CD4-positive, alpha-beta T cell (primary cell): ENCODE data around the gene NEB. TPM values are rescaled to one million over a fixed set of nuclear protein-coding genes. Genes with fewer than 3 reads are reported as not detected.

ENCODE experiments used
- ATAC-seq: fragments of 200-7000 bp; cut with Tn5 transposase; one replicate; pipeline ENCODE4 v1.10.0; 2022; ENCODE audit warnings: mild to moderate bottlenecking; ENCODE audit not compliant: poor library complexity
- CTCF ChIA-PET: fragments of 350-600 bp; sonication (Branson Sonifier 250); formaldehyde crosslinking; loops from one replicate; lab custom pipeline; 2021; ENCODE audit warnings: antibody characterized with exemption, inconsistent platforms; lab: Charles Lee
- POLR2A ChIA-PET: fragments of 350-600 bp; sonication (Branson Sonifier 250); formaldehyde crosslinking; loops from one replicate; lab custom pipeline; 2021; ENCODE audit warnings: antibody characterized with exemption, inconsistent platforms; lab: Charles Lee
- DNase-seq, 14 experiments: peaks; one replicate each; pipeline ENCODE4 v3.0.0-alpha.2; 2013 to 2020; ENCODE audit warnings: mixed read lengths in 2 of 14
- H3K27ac ChIP-seq, 2 donors: one replicate each; pipeline versions ENCODE4 v1.5.1 to v1.7.0; 2013; ENCODE audit warnings: low read length in 2 of 2, low read depth in 1 of 2, mild to moderate bottlenecking in 1 of 2
- H3K27me3 ChIP-seq, 2 experiments: 1 replicate in 1 of 2; 2 replicates in 1 of 2; pipeline versions ENCODE4 v1.6.1 to v1.7.0; 2013; ENCODE audit warnings: low read length in 2 of 2, control low read depth in 1 of 2, mild to moderate bottlenecking in 1 of 2, moderate library complexity in 1 of 2; ENCODE audit not compliant: insufficient read depth in 2 of 2, control insufficient read depth in 1 of 2
- H3K36me3 ChIP-seq: one replicate; pipeline ENCODE4 v1.6.1; 2013; ENCODE audit warnings: low read length, control low read depth; ENCODE audit not compliant: insufficient read depth
- H3K4me1 ChIP-seq: one replicate; pipeline ENCODE4 v1.6.1; 2013; ENCODE audit warnings: low read length, control low read depth; ENCODE audit not compliant: insufficient read depth
- H3K4me3 ChIP-seq: one replicate; pipeline ENCODE4 v1.5.1; 2013; ENCODE audit warnings: mild to moderate bottlenecking, low read length, moderate library complexity
- H3K9me3 ChIP-seq, 2 experiments: 1 replicate in 1 of 2; 2 replicates in 1 of 2; pipeline versions ENCODE4 v1.6.1 to v1.7.0; 2013; ENCODE audit warnings: low read length in 2 of 2, mild to moderate bottlenecking in 2 of 2, control low read depth in 1 of 2, moderate library complexity in 1 of 2; ENCODE audit not compliant: control insufficient read depth in 1 of 2, insufficient read depth in 1 of 2
- H3K27ac Mint-ChIP-seq: one replicate; pipeline ENCODE4 v1.8.0; 2020; ENCODE audit warnings: mixed read lengths
- H3K27me3 Mint-ChIP-seq: one replicate; pipeline ENCODE4 v1.8.0; 2021; ENCODE audit warnings: mixed read lengths
- H3K36me3 Mint-ChIP-seq: one replicate; pipeline ENCODE4 v1.8.0; 2021; ENCODE audit warnings: low read depth, mixed read lengths
- H3K4me1 Mint-ChIP-seq: one replicate; pipeline ENCODE4 v1.8.0; 2021; ENCODE audit warnings: low read depth, mixed read lengths
- H3K4me3 Mint-ChIP-seq: one replicate; pipeline ENCODE4 v1.8.0; 2020; ENCODE audit warnings: mild to moderate bottlenecking, mixed read lengths
- H3K9me3 Mint-ChIP-seq: one replicate; pipeline ENCODE4 v1.8.0; 2020; ENCODE audit warnings: mixed read lengths
- intact Hi-C, 2 experiments: fragments of 100-400 bp; cut with DNase I in 1 of 2; cut with micrococcal nuclease in 1 of 2; formaldehyde crosslinking; loops; one replicate each; pipeline versions ENCODE4 v1.15.1 to v1.9.0; 2023 to 2025; cut with DNase I, micrococcal nuclease
- total RNA-seq, 174 experiments: library from RNA in 2 of 174; stranded (reverse) in 2 of 174; gene quantifications; one replicate each; pipeline ENCODE4 v1.2.3 and lab custom pipeline; 2021 to 2026
- TF ChIP-seq, protein P1 (sequence below): fragments of 200-600 bp; IDR thresholded peaks from one replicate; pipeline ENCODE4 v1.8.0; 2022; ENCODE audit warnings: antibody characterized with exemption, mild to moderate bottlenecking

NEB gene
- total RNA-seq, 2 experiments from 2014 or later = 1.2 to 1.8 TPM

DNA sequence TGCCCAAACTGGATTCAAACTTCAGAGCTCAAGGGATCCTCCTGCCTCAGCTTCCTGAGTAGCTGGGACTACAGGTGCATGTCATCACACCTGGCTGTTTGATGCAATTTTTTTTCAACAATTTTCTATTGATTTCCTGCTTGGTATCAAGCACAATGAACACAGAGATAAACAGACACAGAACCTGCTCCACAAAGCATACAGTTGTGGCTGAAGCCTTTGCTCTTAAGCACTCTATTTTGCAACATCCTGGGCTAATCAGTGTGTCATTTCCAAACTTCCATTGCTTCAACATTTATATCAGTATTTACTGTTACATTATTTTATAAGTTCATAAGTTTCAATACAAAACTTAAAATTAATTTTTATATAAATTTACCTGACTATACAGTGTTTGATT, 79.4 kb downstream of the NEB start:
- no peaks in the 10 kb centered on the region for H3K27me3 ChIP-seq
- ATAC-seq (no peak), DNase-seq (no peak)
- CTCF ChIA-PET = no interaction called here
- no peaks in the 10 kb centered on the region for H3K36me3 ChIP-seq
- H3K4me3 ChIP-seq = no peak overlapping the region
- Mint-ChIP-seq H3K4me1 (no peaks in the 10 kb centered on the region), H3K36me3 (no peaks in the 10 kb centered on the region), H3K27ac (no peak overlapping the region), H3K4me3 (no peak overlapping the region), H3K27me3 (no peaks in the 10 kb centered on the region), H3K9me3 (no peaks in the 10 kb centered on the region)
- no peak overlapping the region for H3K27ac ChIP-seq
- TF ChIP-seq, protein P1, sequence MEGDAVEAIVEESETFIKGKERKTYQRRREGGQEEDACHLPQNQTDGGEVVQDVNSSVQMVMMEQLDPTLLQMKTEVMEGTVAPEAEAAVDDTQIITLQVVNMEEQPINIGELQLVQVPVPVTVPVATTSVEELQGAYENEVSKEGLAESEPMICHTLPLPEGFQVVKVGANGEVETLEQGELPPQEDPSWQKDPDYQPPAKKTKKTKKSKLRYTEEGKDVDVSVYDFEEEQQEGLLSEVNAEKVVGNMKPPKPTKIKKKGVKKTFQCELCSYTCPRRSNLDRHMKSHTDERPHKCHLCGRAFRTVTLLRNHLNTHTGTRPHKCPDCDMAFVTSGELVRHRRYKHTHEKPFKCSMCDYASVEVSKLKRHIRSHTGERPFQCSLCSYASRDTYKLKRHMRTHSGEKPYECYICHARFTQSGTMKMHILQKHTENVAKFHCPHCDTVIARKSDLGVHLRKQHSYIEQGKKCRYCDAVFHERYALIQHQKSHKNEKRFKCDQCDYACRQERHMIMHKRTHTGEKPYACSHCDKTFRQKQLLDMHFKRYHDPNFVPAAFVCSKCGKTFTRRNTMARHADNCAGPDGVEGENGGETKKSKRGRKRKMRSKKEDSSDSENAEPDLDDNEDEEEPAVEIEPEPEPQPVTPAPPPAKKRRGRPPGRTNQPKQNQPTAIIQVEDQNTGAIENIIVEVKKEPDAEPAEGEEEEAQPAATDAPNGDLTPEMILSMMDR = no peak
- intact Hi-C loops = no loop called here
- H3K9me3 ChIP-seq = no peaks in the 10 kb centered on the region
- no peaks in the 10 kb centered on the region for H3K4me1 ChIP-seq
- POLR2A ChIA-PET = no interaction called here

DNA sequence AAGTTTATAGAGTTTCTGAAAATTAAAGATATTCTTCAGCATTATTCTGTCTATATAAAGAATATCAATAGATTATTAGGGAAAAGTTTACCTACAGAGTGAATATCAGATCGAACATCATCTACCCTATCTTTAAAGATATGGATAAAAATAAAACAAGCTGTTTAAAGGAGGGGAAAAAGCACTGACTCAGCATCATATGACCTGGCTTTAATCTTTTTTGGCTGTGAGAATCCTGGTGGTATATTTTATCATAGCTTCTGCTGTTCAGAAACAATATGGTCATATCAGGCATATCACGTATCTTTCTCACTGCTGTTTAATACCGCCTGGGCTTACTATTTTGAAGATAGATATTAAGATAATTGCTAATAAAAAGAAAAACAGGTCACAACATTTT, 80.2 kb downstream of the NEB start:
- no peak for DNase-seq
- H3K27me3 ChIP-seq = no peaks in the 10 kb centered on the region
- POLR2A ChIA-PET = no interaction called here
- no peaks in the 10 kb centered on the region for H3K9me3 Mint-ChIP-seq
- H3K27ac ChIP-seq = no peak overlapping the region
- no peak overlapping the region for H3K4me3 Mint-ChIP-seq
- no peaks in the 10 kb centered on the region for H3K9me3 ChIP-seq
- H3K27ac Mint-ChIP-seq = no peak overlapping the region
- H3K4me1 ChIP-seq = no peaks in the 10 kb centered on the region
- TF ChIP-seq, protein P1 = no peak
- no peak for ATAC-seq
- H3K27me3 Mint-ChIP-seq = no peaks in the 10 kb centered on the region
- H3K36me3 ChIP-seq = no peaks in the 10 kb centered on the region
- intact Hi-C loops = no loop called here
- no peaks in the 10 kb centered on the region for H3K4me1 Mint-ChIP-seq
- CTCF ChIA-PET = no interaction called here
- no peak overlapping the region for H3K4me3 ChIP-seq
- H3K36me3 Mint-ChIP-seq = no peaks in the 10 kb centered on the region

GRCh38 chr2:151651274-151651673, 83.0 kb downstream of the NEB start:
- Histone ChIP-seq H3K9me3 (peaks cover 4 to 7% of the 10 kb centered on the region in 2 experiments), H3K36me3 (no peaks in the 10 kb centered on the region), H3K4me3 (no peak overlapping the region), H3K4me1 (no peaks in the 10 kb centered on the region), H3K27ac (no peak overlapping the region), H3K27me3 (no peaks in the 10 kb centered on the region)
- Mint-ChIP-seq H3K9me3 (peaks cover 2% of the 10 kb centered on the region), H3K27me3 (no peaks in the 10 kb centered on the region), H3K36me3 (no peaks in the 10 kb centered on the region), H3K4me3 (no peak overlapping the region), H3K27ac (no peak overlapping the region), H3K4me1 (no peaks in the 10 kb centered on the region)
- intact Hi-C loops = no loop called here
- ChIA-PET POLR2A (no interaction called here), CTCF (no interaction called here)
- ATAC-seq = no peak
- no peak for DNase-seq
- TF ChIP-seq, protein P1 = no peak
